IMR-90 (cell line): Measurements from ENCODE around the gene C12orf56. TPM values are rescaled to one million over a fixed set of nuclear protein-coding genes. Genes with fewer than 3 reads are reported as not detected.

ENCODE experiments used
- ATAC-seq: fragments of 200-7000 bp; cut with Tn5 transposase; 2 replicates; pipeline ENCODE4 v1.9.1; 2020; ENCODE audit warnings: low read depth, mild to moderate bottlenecking, moderate library complexity
- BruUV-seq: library from RNA; stranded (reverse); fragments of 400-500 nt; replicated peaks from 2 replicates; lab custom pipeline; 2021; lab: Mats Ljungman, UMichigan
- CTCF ChIA-PET: fragments of 300-600 bp; formaldehyde crosslinking; extraction: SDS; loops from one replicate; lab custom pipeline; 2021; ENCODE audit warnings: antibody characterized with exemption; lab: Yijun Ruan, JAX
- POLR2A ChIA-PET: fragments of 300-600 bp; sonication (Branson Sonifier 250); formaldehyde crosslinking; loops from one replicate; lab custom pipeline; 2022; ENCODE audit warnings: antibody characterized with exemption; ENCODE audit not compliant: unreplicated experiment; lab: Charles Lee
- DNase-seq: peaks from one replicate; pipeline ENCODE4 v3.0.0; 2013
- H2AFZ ChIP-seq: replicated peaks from 2 replicates; pipeline ENCODE3; 2013; ENCODE audit warnings: low read length, mild to moderate bottlenecking; ENCODE audit not compliant: poor library complexity
- H2AK5ac ChIP-seq: 2 replicates; pipeline ENCODE4 v1.6.1; 2013; ENCODE audit warnings: low read depth, low read length, inconsistent platforms
- H2AK9ac ChIP-seq: replicated peaks from 2 replicates; pipeline ENCODE3; 2013; ENCODE audit warnings: mild to moderate bottlenecking, low read depth, low read length, moderate library complexity; ENCODE audit not compliant: poor library complexity
- H2BK120ac ChIP-seq: 2 replicates; pipeline ENCODE4 v1.6.1; 2013; ENCODE audit warnings: low read depth, low read length, inconsistent platforms
- H2BK15ac ChIP-seq: 3 replicates; pipeline ENCODE4 v1.6.1; 2013; ENCODE audit warnings: low read depth, low read length, inconsistent platforms
- H2BK20ac ChIP-seq: 2 replicates; pipeline ENCODE4 v1.6.1; 2013; ENCODE audit warnings: low read depth, mild to moderate bottlenecking, inconsistent platforms, low read length, moderate library complexity
- H2BK5ac ChIP-seq: 2 replicates; pipeline ENCODE4 v1.6.1; 2013; ENCODE audit warnings: mild to moderate bottlenecking, low read depth, low read length, inconsistent platforms; ENCODE audit not compliant: poor library complexity, severe bottlenecking
- H3K14ac ChIP-seq: replicated peaks from 2 replicates; pipeline ENCODE4 v1.6.1; 2013; ENCODE audit warnings: low read depth, low read length, inconsistent platforms
- H3K18ac ChIP-seq: 2 replicates; pipeline ENCODE4 v1.6.1; 2013; ENCODE audit warnings: low read depth, low read length, control low read depth
- H3K23ac ChIP-seq: 2 replicates; pipeline ENCODE4 v1.6.1; 2013; ENCODE audit warnings: low read depth, low read length, inconsistent platforms
- H3K27ac ChIP-seq: 2 replicates; pipeline ENCODE4 v1.5.1; 2013; ENCODE audit warnings: mild to moderate bottlenecking, control low read depth, low read length; ENCODE audit not compliant: insufficient read depth
- H3K27me3 ChIP-seq: 2 replicates; pipeline ENCODE4 v1.6.1; 2013; ENCODE audit warnings: low read length; ENCODE audit not compliant: control insufficient read depth, insufficient read depth
- H3K36me3 ChIP-seq: 2 replicates; pipeline ENCODE4 v1.6.1; 2013; ENCODE audit warnings: low read length, mixed read lengths; ENCODE audit not compliant: control insufficient read depth, insufficient read depth
- H3K4ac ChIP-seq: 2 replicates; pipeline ENCODE4 v1.6.1; 2013; ENCODE audit warnings: low read depth, low read length, inconsistent platforms
- H3K4me1 ChIP-seq: 2 replicates; pipeline ENCODE4 v1.6.1; 2013; ENCODE audit warnings: low read length, mixed read lengths; ENCODE audit not compliant: control insufficient read depth, insufficient read depth
- H3K4me2 ChIP-seq: 2 replicates; pipeline ENCODE4 v1.6.1; 2013; ENCODE audit warnings: low read depth, mild to moderate bottlenecking, control low read depth, low read length, moderate library complexity
- H3K4me3 ChIP-seq: 2 replicates; pipeline ENCODE4 v1.5.1; 2013; ENCODE audit warnings: low read depth, mild to moderate bottlenecking, control low read depth, low read length, moderate library complexity; ENCODE audit not compliant: insufficient read depth
- H3K56ac ChIP-seq: 2 replicates; pipeline ENCODE4 v1.6.1; 2013; ENCODE audit warnings: low read length, inconsistent platforms; ENCODE audit not compliant: insufficient read depth; ENCODE audit errors: extremely low read depth
- H3K79me1 ChIP-seq, 2 experiments: 2 replicates each; pipeline ENCODE4 v1.6.1; 2013; ENCODE audit warnings: low read length in 2 of 2, inconsistent platforms in 1 of 2, low read depth in 1 of 2
- H3K9ac ChIP-seq: 2 replicates; pipeline ENCODE4 v1.6.1; 2013; ENCODE audit warnings: low read depth, low read length, control low read depth
- H3K9me1 ChIP-seq: 2 replicates; pipeline ENCODE4 v1.6.1; 2013; ENCODE audit warnings: low read length, inconsistent platforms; ENCODE audit not compliant: insufficient read depth
- H3K9me3 ChIP-seq: 2 replicates; pipeline ENCODE4 v1.6.1; 2013; ENCODE audit warnings: low read length; ENCODE audit not compliant: control insufficient read depth, insufficient read depth
- H4K20me1 ChIP-seq: 2 replicates; pipeline ENCODE4 v1.6.1; 2013; ENCODE audit warnings: low read length, inconsistent platforms; ENCODE audit not compliant: insufficient read depth
- H4K5ac ChIP-seq: 2 replicates; pipeline ENCODE4 v1.6.1; 2013; ENCODE audit warnings: mild to moderate bottlenecking, low read depth, low read length, control low read depth
- H4K8ac ChIP-seq, 2 experiments: 2 replicates each; pipeline ENCODE4 v1.6.1; 2013; ENCODE audit warnings: low read depth in 2 of 2, low read length in 2 of 2, control low read depth in 1 of 2, inconsistent platforms in 1 of 2
- H4K91ac ChIP-seq: 2 replicates; pipeline ENCODE4 v1.6.1; 2013; ENCODE audit warnings: low read depth, low read length, inconsistent platforms; ENCODE audit not compliant: insufficient read depth
- BHLHE40 ChIP-seq: fragments of 150-350 bp; IDR thresholded peaks from 2 replicates; pipeline ENCODE4 v1.6.1; 2016; ENCODE audit warnings: mild to moderate bottlenecking, low read depth, low read length
- CEBPB ChIP-seq: IDR thresholded peaks from 2 replicates; pipeline ENCODE4 v1.6.1; 2012; ENCODE audit warnings: low read depth, low read length, improper control_type of control experiment
- CHD1 ChIP-seq: IDR thresholded peaks from 2 replicates; pipeline ENCODE4 v1.6.1; 2012; ENCODE audit warnings: low read depth, low read length, improper control_type of control experiment
- CTCF ChIP-seq: conservative IDR thresholded peaks from 2 replicates; pipeline ENCODE4 v1.5.1; 2012; ENCODE audit warnings: mild to moderate bottlenecking, low read depth, low read length, improper control_type of control experiment
- ELK1 ChIP-seq: fragments of 150-350 bp; IDR thresholded peaks from 2 replicates; pipeline ENCODE4 v1.6.1; 2016; ENCODE audit warnings: low read depth, mild to moderate bottlenecking, low read length, moderate library complexity, borderline replicate concordance
- FOS ChIP-seq: fragments of 150-350 bp; IDR thresholded peaks from 2 replicates; pipeline ENCODE4 v1.6.1; 2016; ENCODE audit warnings: low read depth, low read length
- MAFK ChIP-seq: IDR thresholded peaks from 2 replicates; pipeline ENCODE4 v1.6.1; 2012; ENCODE audit warnings: low read depth, low read length, improper control_type of control experiment
- MAZ ChIP-seq: IDR thresholded peaks from 2 replicates; pipeline ENCODE4 v1.6.1; 2012; ENCODE audit warnings: low read depth, mild to moderate bottlenecking, low read length, improper control_type of control experiment, moderate library complexity, borderline replicate concordance
- MXI1 ChIP-seq: IDR thresholded peaks from 2 replicates; pipeline ENCODE4 v1.6.1; 2012; ENCODE audit warnings: low read depth, mild to moderate bottlenecking, low read length, moderate library complexity, borderline replicate concordance
- NFE2L2 ChIP-seq: fragments of 150-350 bp; IDR thresholded peaks from 2 replicates; pipeline ENCODE4 v1.6.1; 2016; ENCODE audit warnings: low read depth, mild to moderate bottlenecking, low read length
- POLR2A ChIP-seq: IDR thresholded peaks from 2 replicates; pipeline ENCODE4 v1.6.1; 2012; ENCODE audit warnings: mild to moderate bottlenecking, low read depth, low read length
- RAD21 ChIP-seq: IDR thresholded peaks from 2 replicates; pipeline ENCODE4 v1.6.1; 2012; ENCODE audit warnings: low read length, improper control_type of control experiment
- RCOR1 ChIP-seq: IDR thresholded peaks from 2 replicates; pipeline ENCODE4 v1.6.1; 2012; ENCODE audit warnings: mild to moderate bottlenecking, low read length, improper control_type of control experiment; ENCODE audit not compliant: insufficient replicate concordance
- RFX5 ChIP-seq: IDR thresholded peaks from 2 replicates; pipeline ENCODE4 v1.8.0; 2012; ENCODE audit warnings: low read depth, mild to moderate bottlenecking, low read length, moderate library complexity
- SMC3 ChIP-seq: fragments of 150-350 bp; IDR thresholded peaks from 2 replicates; pipeline ENCODE4 v1.6.1; 2016; ENCODE audit warnings: low read depth, mild to moderate bottlenecking, antibody characterized with exemption, low read length, moderate library complexity
- USF2 ChIP-seq: fragments of 150-350 bp; IDR thresholded peaks from 2 replicates; pipeline ENCODE4 v1.6.1; 2017; ENCODE audit warnings: mild to moderate bottlenecking, antibody characterized with exemption, low read length, low read depth
- WGBS, 2 experiments: methylation state at CpG; one replicate each; pipeline versions ENCODE4 v1.1.5 to v1.1.7; 2013; ENCODE audit warnings: missing lambda C conversion rate in 2 of 2; ENCODE audit not compliant: insufficient read length in 1 of 2; ENCODE audit errors: extremely low coverage in 2 of 2; 5-methylcytosine and 5-hydroxymethylcytosine counted together
- dilution Hi-C: fragments of 300-500 bp; cut with HindIII; formaldehyde crosslinking; loops from one replicate; pipeline ENCODE4 v1.14.3; 2018; ENCODE audit warnings: low sequenced_read_pairs; ENCODE audit not compliant: unreplicated experiment
- in situ Hi-C: fragments of 300-500 bp; cut with MboI; formaldehyde crosslinking; loops from 3 replicates; pipeline ENCODE4 v1.14.3; 2019; ENCODE audit warnings: low sequenced_read_pairs, inconsistent platforms, mixed read lengths
- intact Hi-C: fragments of 100-400 bp; cut with micrococcal nuclease; formaldehyde crosslinking; loops from 2 replicates; pipeline ENCODE4 v1.10.0; 2022
- polyA plus RNA-seq, 3 experiments: library from polyadenylated mRNA; depleted of rRNA; stranded (reverse); fragments of >200 nt; gene quantifications; 2 replicates each; pipeline ENCODE4 v1.2.3, GENCODE V29; 2012; ENCODE audit warnings: low replicate concordance in 1 of 3
- total RNA-seq: library from RNA; depleted of rRNA; stranded (reverse); fragments of >200 nt; gene quantifications from 2 replicates; pipeline ENCODE4 v1.2.3, GENCODE V29; 2012

The C12orf56 gene
- total and polyA plus RNA-seq, 2 of the 4 experiments (the other 2 are of a cell fraction) = 0.09 TPM; not detected in 1

- CTCF ChIA-PET = no interaction called here
These were observed 6.9 kb downstream of the C12orf56 start for GRCh38 chr12:64383675-64384074.

More at GRCh38 chr12:64383675-64384074, 6.9 kb downstream of the C12orf56 start:
- H2AK9ac ChIP-seq = no peak overlapping the region
- H4K20me1 ChIP-seq = no peaks in the 10 kb centered on the region
- no peak overlapping the region for H3K4me2 ChIP-seq
- H3K14ac ChIP-seq = no peak overlapping the region
- H4K8ac ChIP-seq = no peak overlapping the region
- no peaks in the 10 kb centered on the region for H3K27me3 ChIP-seq
- no peaks in the 10 kb centered on the region for H3K9me1 ChIP-seq
- no peak overlapping the region for H3K23ac ChIP-seq
- TF ChIP-seq ELK1 (no peak), MAZ (no peak), USF2 (no peak), CHD1 (no peak), MXI1 (no peak), SMC3 (no peak), CEBPB (no peak), RFX5 (no peak), FOS (no peak), BHLHE40 (no peak), RAD21 (no peak), POLR2A (no peak), MAFK (no peak), NFE2L2 (no peak), CTCF (no peak), RCOR1 (no peak)
- no peaks in the 10 kb centered on the region for H3K79me1 ChIP-seq
- no peak overlapping the region for H2BK20ac ChIP-seq
- H3K27ac ChIP-seq = no peak overlapping the region
- H3K36me3 ChIP-seq = no peaks in the 10 kb centered on the region
- no peak overlapping the region for H3K4ac ChIP-seq
- no peak overlapping the region for H3K56ac ChIP-seq
- H3K4me1 ChIP-seq = no peaks in the 10 kb centered on the region
- no peak overlapping the region for H2AK5ac ChIP-seq
- H3K9ac ChIP-seq = no peak overlapping the region
- H2BK5ac ChIP-seq = no peak overlapping the region
- no peak for ATAC-seq
- in situ Hi-C loops = no loop called here
- WGBS, 2 experiments = no CpG with 5 or more reads among the region's 1 CpG
- POLR2A ChIA-PET = no interaction called here
- no TSS peak for BruUV-seq
- H2BK120ac ChIP-seq = no peak overlapping the region
- H2BK15ac ChIP-seq = no peak overlapping the region
- H3K9me3 ChIP-seq = no peaks in the 10 kb centered on the region
- no peak overlapping the region for H4K5ac ChIP-seq
- no peak overlapping the region for H2AFZ ChIP-seq
- intact Hi-C loops = no loop called here
- no peak overlapping the region for H3K4me3 ChIP-seq
- H3K18ac ChIP-seq = no peak overlapping the region
- dilution Hi-C loops = no loop called here
- H4K91ac ChIP-seq = no peak overlapping the region
- DNase-seq = no peak
